ENCODE results near the gene STXBP1. TPM values are rescaled to one million over a fixed set of nuclear protein-coding genes. Genes with fewer than 3 reads are reported as not detected.

Gene STXBP1
- total RNA-seq, 1 donor from 2014 or later = 23.4 TPM

- TF ChIP-seq CTCF (IDR thresholded peaks at IDR 0.05; ENCODE audit: unreplicated experiment) = no peak
- peak overlapping the region; percentile 94 for H3K27ac Mint-ChIP-seq
- peak; percentile 59 for DNase-seq (ENCODE audit: low spot score, unreplicated experiment)
- peak overlapping the region; percentile 75 for H3K4me3 Mint-ChIP-seq (ENCODE audit: low read depth)
- peaks cover 21% of the 10 kb centered on the region for H3K4me1 Mint-ChIP-seq (ENCODE audit: low read depth)
- no peaks in the 10 kb centered on the region for H3K36me3 Mint-ChIP-seq (ENCODE audit: insufficient read depth)
- H3K27me3 Mint-ChIP-seq = no peaks in the 10 kb centered on the region
- H3K9me3 Mint-ChIP-seq (ENCODE audit: low read depth) = no peaks in the 10 kb centered on the region
Observed at GRCh38 chr9:127568971-127569885, 42.8 kb upstream of the STXBP1 start.

- H3K4me1 Mint-ChIP-seq (ENCODE audit: low read depth) = peaks cover 29% of the 10 kb centered on the region
- H3K9me3 Mint-ChIP-seq (ENCODE audit: low read depth) = no peaks in the 10 kb centered on the region
- no peak for DNase-seq (ENCODE audit: low spot score, unreplicated experiment)
- H3K27ac Mint-ChIP-seq = peak overlapping the region; percentile 94
- TF ChIP-seq CTCF (IDR thresholded peaks at IDR 0.05; ENCODE audit: unreplicated experiment) = no peak
- H3K4me3 Mint-ChIP-seq (ENCODE audit: low read depth) = peak overlapping the region; percentile 75
- H3K36me3 Mint-ChIP-seq (ENCODE audit: insufficient read depth) = no peaks in the 10 kb centered on the region
- H3K27me3 Mint-ChIP-seq = no peaks in the 10 kb centered on the region
Observed at GRCh38 chr9:127569886-127570401, 42.1 kb upstream of the STXBP1 start.

GRCh38 chr9:127570533-127571111 lies 41.5 kb upstream of the STXBP1 start:
- no peaks in the 10 kb centered on the region for H3K9me3 Mint-ChIP-seq (ENCODE audit: low read depth)
- no peak for DNase-seq (ENCODE audit: low spot score, unreplicated experiment)
- H3K27ac Mint-ChIP-seq = no peak overlapping the region
- no peaks in the 10 kb centered on the region for H3K36me3 Mint-ChIP-seq (ENCODE audit: insufficient read depth)
- no peak for TF ChIP-seq CTCF (IDR thresholded peaks at IDR 0.05; ENCODE audit: unreplicated experiment)
- H3K4me3 Mint-ChIP-seq (ENCODE audit: low read depth) = peak overlapping the region; percentile 75
- no peaks in the 10 kb centered on the region for H3K27me3 Mint-ChIP-seq
- H3K4me1 Mint-ChIP-seq (ENCODE audit: low read depth) = peaks cover 30% of the 10 kb centered on the region

- H3K4me1 Mint-ChIP-seq (ENCODE audit: low read depth) = peaks cover 29% of the 10 kb centered on the region
- no peak for DNase-seq (ENCODE audit: low spot score, unreplicated experiment)
- H3K27ac Mint-ChIP-seq = no peak overlapping the region
- H3K27me3 Mint-ChIP-seq = no peaks in the 10 kb centered on the region
- no peak for TF ChIP-seq CTCF (IDR thresholded peaks at IDR 0.05; ENCODE audit: unreplicated experiment)
- H3K9me3 Mint-ChIP-seq (ENCODE audit: low read depth) = no peaks in the 10 kb centered on the region
- no peaks in the 10 kb centered on the region for H3K36me3 Mint-ChIP-seq (ENCODE audit: insufficient read depth)
- no peak overlapping the region for H3K4me3 Mint-ChIP-seq (ENCODE audit: low read depth)
Observed at GRCh38 chr9:127571971-127572370, 40.1 kb upstream of the STXBP1 start.

- TF ChIP-seq CTCF (IDR thresholded peaks at IDR 0.05; ENCODE audit: unreplicated experiment) = no peak
- Mint-ChIP-seq H3K4me3 (ENCODE audit: low read depth) (no peak overlapping the region), H3K4me1 (ENCODE audit: low read depth) (peaks cover 20% of the 10 kb centered on the region)
Observed at GRCh38 chr9:127572961-127573721, 38.9 kb upstream of the STXBP1 start.

More at GRCh38 chr9:127572961-127573721, 38.9 kb upstream of the STXBP1 start:
- H3K27ac Mint-ChIP-seq = no peak overlapping the region
- no peaks in the 10 kb centered on the region for H3K27me3 Mint-ChIP-seq
- H3K9me3 Mint-ChIP-seq (ENCODE audit: low read depth) = no peaks in the 10 kb centered on the region
- DNase-seq (ENCODE audit: low spot score, unreplicated experiment) = no peak
- no peaks in the 10 kb centered on the region for H3K36me3 Mint-ChIP-seq (ENCODE audit: insufficient read depth)

Data from progenitor cell of endocrine pancreas (in vitro differentiated cells).